ENCODE data around the gene TCF4. TPM values are rescaled to one million over a fixed set of nuclear protein-coding genes. Genes with fewer than 3 reads are reported as not detected.

Gene TCF4
- total and polyA plus RNA-seq, 8 donors, result 99.1 to 165 (median 138) TPM

DNA sequence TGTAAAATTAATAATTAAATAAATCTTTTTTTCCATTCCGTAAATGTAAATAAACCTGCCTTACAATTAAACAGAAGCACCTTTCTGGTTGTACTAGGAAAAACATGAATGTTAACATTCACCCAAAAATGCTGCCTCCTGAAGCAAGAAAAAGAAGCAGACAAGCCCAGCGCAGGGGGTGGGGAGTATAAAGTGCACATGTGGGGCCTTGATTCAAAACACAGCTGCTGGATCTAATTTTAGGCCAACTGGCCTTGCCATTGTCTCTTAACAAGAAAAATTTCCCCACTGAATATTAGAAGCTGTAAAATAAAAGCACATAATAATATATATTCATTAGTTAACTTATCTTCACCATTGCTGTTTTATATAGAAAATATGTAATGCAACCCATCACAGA lies 28.3 kb downstream of the TCF4 start:
- Histone ChIP-seq H3K4me3 (no peak overlapping the region), H3K27me3 (no peaks in the 10 kb centered on the region), H3K4me1 (no peaks in the 10 kb centered on the region), H3K9me3 (no peaks in the 10 kb centered on the region), H3K36me3 (no peaks in the 10 kb centered on the region), H3K27ac (no peak overlapping the region)
- TF ChIP-seq, protein P1, sequence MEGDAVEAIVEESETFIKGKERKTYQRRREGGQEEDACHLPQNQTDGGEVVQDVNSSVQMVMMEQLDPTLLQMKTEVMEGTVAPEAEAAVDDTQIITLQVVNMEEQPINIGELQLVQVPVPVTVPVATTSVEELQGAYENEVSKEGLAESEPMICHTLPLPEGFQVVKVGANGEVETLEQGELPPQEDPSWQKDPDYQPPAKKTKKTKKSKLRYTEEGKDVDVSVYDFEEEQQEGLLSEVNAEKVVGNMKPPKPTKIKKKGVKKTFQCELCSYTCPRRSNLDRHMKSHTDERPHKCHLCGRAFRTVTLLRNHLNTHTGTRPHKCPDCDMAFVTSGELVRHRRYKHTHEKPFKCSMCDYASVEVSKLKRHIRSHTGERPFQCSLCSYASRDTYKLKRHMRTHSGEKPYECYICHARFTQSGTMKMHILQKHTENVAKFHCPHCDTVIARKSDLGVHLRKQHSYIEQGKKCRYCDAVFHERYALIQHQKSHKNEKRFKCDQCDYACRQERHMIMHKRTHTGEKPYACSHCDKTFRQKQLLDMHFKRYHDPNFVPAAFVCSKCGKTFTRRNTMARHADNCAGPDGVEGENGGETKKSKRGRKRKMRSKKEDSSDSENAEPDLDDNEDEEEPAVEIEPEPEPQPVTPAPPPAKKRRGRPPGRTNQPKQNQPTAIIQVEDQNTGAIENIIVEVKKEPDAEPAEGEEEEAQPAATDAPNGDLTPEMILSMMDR (IDR thresholded peaks at IDR 0.05), result no peak
- DNase-seq (peak in 1 of 4 donors; percentile 16), ATAC-seq (no peak)
- intact Hi-C loops (cut with DNase I), result no loop called here

DNA sequence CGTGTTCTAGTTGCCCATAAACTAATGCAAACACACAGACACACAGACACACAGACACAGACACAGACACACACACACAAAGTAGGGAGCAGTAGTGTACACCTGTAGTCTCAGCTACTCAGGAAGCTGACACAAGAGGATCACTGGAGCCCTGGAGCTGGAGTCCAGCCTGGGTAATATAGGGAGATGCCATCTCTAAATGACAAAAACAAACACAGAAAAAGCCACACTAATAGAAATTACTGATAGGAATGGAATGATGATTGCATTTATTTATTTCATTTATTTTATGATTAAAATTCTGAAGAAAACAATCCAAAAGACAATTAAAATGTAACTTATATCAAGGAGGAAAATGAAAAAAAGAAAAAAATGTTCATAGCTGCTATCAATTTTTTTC lies 30.8 kb downstream of the TCF4 start:
- TF ChIP-seq, protein P1 (IDR thresholded peaks at IDR 0.05), result no peak
- Histone ChIP-seq H3K36me3 (no peaks in the 10 kb centered on the region), H3K9me3 (no peaks in the 10 kb centered on the region), H3K27me3 (no peaks in the 10 kb centered on the region), H3K4me3 (no peak overlapping the region), H3K4me1 (no peaks in the 10 kb centered on the region), H3K27ac (no peak overlapping the region)
- intact Hi-C loops (cut with DNase I), result no loop called here
- ATAC-seq (no peak), DNase-seq (no peak)

DNA sequence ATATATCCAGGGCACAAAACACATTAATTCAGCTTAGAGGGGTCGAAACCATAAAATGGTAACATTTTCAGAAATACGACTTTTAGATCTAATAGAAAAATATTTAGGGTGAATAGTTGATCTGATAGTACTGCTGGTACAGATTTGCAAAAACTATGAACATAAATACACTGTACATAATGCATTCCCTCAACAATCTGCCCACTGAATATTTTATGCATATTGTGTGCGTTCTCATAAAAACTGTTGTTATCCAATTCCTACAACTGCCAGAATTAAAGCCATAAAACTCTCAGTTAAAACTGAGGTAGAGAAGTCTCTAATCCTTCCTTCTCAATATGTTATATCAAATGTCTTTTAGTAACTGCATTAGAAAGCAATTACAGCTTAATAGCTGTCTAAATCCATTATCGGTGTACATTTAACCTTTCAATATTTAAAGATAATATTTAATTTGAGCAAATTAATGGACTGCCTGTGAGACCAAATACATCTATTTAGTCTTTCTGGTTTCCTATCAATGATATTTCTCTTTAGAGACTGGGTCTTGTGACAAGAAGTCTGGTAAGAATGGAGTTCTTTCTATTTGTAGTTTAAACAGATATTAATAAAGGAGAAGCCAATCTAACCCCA lies 32.5 kb downstream of the TCF4 start:
- H3K36me3 ChIP-seq, result no peaks in the 10 kb centered on the region
- H3K9me3 ChIP-seq, result no peaks in the 10 kb centered on the region
- DNase-seq (no peak), ATAC-seq (no peak)
- H3K27me3 ChIP-seq, result no peaks in the 10 kb centered on the region
- TF ChIP-seq, protein P1 (IDR thresholded peaks at IDR 0.05), result no peak
- intact Hi-C loops (cut with DNase I), result no loop called here
- H3K4me1 ChIP-seq, result no peaks in the 10 kb centered on the region
- no peak overlapping the region for H3K4me3 ChIP-seq
- no peak overlapping the region for H3K27ac ChIP-seq

DNA sequence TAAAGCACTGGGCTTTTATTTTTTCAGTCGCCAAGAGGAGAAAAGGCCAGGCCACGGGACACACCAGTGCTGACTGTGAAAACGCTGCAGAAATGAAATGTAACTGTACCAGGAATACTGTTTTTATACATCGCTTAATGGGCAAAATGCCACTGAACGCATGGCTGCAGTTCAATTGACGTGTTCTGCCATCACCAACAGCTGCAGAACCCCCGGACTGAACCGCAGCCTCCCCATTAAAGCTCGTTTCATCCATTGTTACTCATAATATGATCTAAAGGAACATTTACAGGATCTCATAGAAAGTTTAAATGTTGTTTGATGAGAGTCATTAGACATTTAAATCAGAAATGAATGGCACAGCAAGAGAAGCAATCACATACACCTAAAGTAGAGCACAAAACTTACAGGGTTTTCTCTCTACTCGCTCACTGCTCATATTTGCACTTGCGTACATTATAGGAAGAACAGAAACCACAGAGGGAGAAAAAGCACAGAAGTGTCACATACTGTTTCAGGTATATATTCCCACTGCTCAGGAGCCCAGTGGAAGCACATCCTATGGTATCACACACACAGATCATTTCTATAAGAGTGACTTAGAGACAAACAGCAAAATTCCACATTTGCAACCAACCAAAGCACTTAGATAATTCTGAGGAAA lies 35.3 kb downstream of the TCF4 start:
- Histone ChIP-seq H3K27ac (no peak overlapping the region), H3K36me3 (no peaks in the 10 kb centered on the region), H3K27me3 (no peaks in the 10 kb centered on the region), H3K4me3 (no peak overlapping the region), H3K9me3 (no peaks in the 10 kb centered on the region), H3K4me1 (no peaks in the 10 kb centered on the region)
- DNase-seq (peak in 1 of 4 donors; percentile 40), ATAC-seq (no peak)
- TF ChIP-seq, protein P1 (IDR thresholded peaks at IDR 0.05), result no peak
- intact Hi-C loops (cut with DNase I), result no loop called here

DNA sequence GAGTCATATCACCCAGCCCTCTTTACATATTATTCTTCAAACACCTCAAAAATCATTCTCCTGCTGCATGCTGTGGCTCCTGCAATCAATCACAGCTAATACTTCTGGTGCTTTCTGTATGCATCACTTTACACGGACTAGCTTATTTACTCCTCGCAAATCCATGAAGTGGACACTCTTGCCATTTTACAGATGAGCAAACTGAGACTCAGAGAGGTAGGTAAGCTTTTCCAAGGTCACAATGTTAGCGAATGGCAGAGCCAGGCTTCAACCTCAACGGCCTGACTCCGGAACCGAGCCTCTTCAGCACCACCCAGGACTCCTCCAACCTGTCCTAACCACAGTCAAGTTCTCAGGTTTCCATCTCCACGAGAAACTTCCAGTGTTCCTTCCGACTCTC lies 36.8 kb downstream of the TCF4 start:
- peaks cover 0 to 4% of the 10 kb centered on the region in 2 donors for H3K4me1 ChIP-seq
- no peak overlapping the region for H3K4me3 ChIP-seq
- DNase-seq (no peak), ATAC-seq (no peak)
- no peaks in the 10 kb centered on the region for H3K36me3 ChIP-seq
- intact Hi-C loops (cut with DNase I), result no loop called here
- H3K27me3 ChIP-seq, result no peaks in the 10 kb centered on the region
- H3K27ac ChIP-seq, result no peak overlapping the region
- H3K9me3 ChIP-seq, result no peaks in the 10 kb centered on the region
- TF ChIP-seq, protein P1 (IDR thresholded peaks at IDR 0.05), result no peak

Data from left lung (tissue), 10 donors.